GM13976 (cell line): ENCODE data around the gene MYCBP.

Source experiments
- DNase-seq: peaks from one replicate; pipeline ENCODE4 v3.0.0; 2012; ENCODE audit warnings: low spot score
- in situ Hi-C: fragments of 300-500 bp; cut with MboI; formaldehyde crosslinking; loops from one replicate; pipeline ENCODE4 v1.12.0; 2022; ENCODE audit warnings: low sequenced_read_pairs, mixed read lengths, inconsistent platforms; ENCODE audit not compliant: unreplicated experiment
- TF ChIP-seq, protein P1 (sequence below): IDR thresholded peaks from 2 replicates; pipeline ENCODE4 v1.5.1; 2012; ENCODE audit warnings: borderline replicate concordance, mild to moderate bottlenecking; ENCODE audit not compliant: insufficient read depth; ENCODE audit errors: extremely low read depth, missing control alignments, control extremely low read depth

Gene MYCBP

DNA sequence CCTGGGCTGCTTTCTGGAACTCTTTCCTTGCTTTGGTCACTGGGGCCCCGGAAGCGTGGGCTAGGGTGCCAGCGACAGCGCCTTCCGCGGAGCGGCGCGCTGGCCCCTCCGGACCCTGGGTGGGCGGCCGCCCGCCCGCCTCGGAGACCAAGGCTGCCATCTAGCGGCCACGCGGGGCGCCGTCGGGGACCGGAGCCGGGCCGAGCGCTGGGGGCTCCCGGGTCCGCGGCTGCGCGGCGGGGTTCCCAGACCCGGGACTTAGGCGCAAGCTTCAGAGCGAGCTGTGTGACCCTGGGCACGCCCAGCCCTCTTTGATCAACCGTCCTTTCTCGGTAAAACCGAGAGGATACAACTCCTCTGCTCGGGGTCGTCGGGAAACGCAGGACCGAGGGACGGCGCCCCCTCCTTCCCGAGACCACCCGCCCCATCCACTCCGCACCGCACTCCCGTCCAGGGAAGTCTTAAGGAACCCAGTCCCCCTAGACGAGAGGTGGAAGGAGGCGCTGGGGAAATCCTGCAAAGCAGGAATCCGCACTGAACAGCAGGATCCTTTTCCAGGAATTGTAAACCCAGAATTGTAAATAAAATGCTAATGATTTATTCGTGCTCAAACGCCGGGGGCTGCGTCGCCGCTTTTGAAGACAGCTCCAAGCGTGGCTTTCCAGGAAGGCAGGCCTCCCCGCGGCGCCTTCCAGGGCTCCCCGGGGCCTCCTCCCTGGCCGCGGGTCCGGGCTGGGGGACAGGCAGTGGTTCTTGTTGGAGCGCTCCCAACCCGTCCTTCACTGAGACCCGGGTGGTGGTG, 54.8 kb downstream of the MYCBP start:
- DNase-seq, result peak; percentile 83
- in situ Hi-C loops, result loop anchor here (25.0 kb wide), 2 partner anchors 206 to 781 kb away; partner anchors contain the start of gene POU3F1
- TF ChIP-seq, protein P1, sequence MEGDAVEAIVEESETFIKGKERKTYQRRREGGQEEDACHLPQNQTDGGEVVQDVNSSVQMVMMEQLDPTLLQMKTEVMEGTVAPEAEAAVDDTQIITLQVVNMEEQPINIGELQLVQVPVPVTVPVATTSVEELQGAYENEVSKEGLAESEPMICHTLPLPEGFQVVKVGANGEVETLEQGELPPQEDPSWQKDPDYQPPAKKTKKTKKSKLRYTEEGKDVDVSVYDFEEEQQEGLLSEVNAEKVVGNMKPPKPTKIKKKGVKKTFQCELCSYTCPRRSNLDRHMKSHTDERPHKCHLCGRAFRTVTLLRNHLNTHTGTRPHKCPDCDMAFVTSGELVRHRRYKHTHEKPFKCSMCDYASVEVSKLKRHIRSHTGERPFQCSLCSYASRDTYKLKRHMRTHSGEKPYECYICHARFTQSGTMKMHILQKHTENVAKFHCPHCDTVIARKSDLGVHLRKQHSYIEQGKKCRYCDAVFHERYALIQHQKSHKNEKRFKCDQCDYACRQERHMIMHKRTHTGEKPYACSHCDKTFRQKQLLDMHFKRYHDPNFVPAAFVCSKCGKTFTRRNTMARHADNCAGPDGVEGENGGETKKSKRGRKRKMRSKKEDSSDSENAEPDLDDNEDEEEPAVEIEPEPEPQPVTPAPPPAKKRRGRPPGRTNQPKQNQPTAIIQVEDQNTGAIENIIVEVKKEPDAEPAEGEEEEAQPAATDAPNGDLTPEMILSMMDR, result peak; percentile 85

DNA sequence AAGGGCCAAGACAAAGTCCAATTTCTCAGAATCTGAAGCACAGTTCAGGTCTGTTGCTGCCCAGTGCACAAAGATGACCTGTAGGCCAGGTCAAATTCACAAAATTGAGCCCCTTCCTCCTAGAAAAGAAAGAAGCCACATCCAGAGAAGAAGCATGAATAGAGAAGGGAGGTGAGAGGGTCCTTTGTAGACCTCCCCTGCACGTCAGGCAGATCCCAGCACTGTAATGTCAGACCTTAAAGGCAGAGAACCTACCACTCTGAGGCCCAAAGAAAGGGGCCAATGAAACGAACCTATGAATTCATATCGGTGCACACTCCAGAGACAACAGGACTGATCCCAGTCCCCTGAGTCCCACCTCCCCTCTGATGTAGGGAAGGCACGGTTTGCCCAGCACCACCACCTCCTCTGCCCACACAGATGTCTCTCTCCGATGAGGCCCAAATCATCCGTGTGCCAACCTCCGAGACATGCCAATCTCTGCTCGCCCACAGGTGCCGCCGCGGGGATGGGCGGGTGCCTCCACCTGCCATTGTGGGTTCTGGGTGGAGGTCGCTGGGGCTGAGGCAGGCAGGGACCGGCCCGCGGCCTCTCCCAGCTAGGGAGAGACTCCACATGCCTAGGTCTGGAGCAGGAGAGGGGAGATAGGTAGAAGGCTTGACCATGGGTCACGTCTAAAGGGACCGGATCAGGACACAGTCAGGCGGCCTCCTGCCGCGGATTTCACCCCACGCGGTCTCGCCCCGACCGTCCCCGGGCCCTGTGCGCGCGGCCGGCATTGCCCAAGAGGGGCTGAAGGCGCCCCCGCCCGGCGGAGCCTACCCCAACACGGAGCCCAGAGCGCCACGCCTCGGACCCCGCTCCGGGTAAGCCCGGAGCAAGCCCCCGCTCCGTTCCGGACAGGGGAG, 55.6 kb downstream of the MYCBP start:
- no peak for DNase-seq
- TF ChIP-seq, protein P1, result no peak
- in situ Hi-C loops, result loop anchor here (25.0 kb wide), 2 partner anchors 205 to 780 kb away; partner anchors contain the start of gene POU3F1

DNA sequence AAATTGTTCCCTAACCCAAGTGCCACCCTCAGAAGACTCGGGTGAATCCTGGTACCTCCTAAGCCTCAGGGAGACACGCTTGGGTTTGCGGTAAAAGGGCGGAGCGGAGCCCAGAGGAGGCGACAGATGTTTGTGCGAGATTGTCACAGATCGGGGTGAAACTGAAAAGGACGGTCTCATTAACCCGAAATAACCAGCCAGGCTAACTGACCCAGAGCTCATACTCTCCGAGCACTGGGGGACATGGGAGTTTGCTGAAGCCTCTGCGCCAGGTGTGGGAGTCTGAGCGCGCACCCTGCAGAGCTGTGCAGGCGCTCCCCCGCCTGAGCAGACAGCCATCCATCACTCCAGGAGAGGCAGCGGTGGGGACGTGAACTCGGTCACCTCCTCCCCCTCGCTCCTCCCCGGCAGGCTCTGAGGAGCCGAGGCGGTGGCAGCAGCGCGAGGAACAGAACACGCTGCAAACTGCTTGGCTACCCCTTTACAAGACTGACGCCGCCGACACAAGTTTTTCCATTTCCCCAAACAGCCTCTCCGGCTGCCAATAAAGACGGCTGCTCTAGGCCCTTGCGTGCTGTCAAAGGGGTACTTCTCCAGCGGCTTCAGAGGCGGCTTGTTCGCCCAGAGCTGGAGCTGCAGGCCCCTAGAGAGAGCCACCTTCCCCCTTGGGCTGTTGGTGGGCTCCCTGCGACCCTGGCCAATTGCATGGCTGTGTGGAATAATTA, 57.1 kb downstream of the MYCBP start:
- TF ChIP-seq, protein P1, result no peak
- in situ Hi-C loops, result loop anchor here (25.0 kb wide), 2 partner anchors 204 to 779 kb away; partner anchors contain the start of gene POU3F1
- DNase-seq, result peak; percentile 72

DNA sequence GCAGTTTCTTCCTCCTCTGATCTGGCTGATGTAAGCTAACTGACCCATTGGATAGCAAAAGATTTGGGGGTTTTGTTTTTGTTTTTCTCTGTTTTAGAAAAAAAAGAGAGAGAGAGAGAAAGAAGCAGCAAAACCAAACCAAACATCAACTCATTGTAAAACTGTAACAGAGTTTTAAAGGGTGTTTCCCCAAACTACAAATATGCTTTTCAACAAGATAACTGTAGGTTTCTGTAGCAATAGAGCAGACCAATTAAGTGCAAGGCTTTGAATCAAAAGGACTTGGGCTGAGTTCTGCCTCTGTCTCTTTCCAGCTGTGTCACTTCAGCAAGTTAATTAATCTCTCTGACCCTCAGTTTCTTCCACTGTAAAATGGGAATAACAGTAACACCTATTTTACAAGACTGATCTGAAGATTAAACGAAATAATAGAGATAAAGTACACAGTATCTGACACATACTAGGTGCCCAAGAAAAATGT, 58.1 kb downstream of the MYCBP start:
- in situ Hi-C loops, result loop anchor here (25.0 kb wide), 2 partner anchors 203 to 778 kb away; partner anchors contain the start of gene POU3F1
- TF ChIP-seq, protein P1, result no peak
- no peak for DNase-seq

DNA sequence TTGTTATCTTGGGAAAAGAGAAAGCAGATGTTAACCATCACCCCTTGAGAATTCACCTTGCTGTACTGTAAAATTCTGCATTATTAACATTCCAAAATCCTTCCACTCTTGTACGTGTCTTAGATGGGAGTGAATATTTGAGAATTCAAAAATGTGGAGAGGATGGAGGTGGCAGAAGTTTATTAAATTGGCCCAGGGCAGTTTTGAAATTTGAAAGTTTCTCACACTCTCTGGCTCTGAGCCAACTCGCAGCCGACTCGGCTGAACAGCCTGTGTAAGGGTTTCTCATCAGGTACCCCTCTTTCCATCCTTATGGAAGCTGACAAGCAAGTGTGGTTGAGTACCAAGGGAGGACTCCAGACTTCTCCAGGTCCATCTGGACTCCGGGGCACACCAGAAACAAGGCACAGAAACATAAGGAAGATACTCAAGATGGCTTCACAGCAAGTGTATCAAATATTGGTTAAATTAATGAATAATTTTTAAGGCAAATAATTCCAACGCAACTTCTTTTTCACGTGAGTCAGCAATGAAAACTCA, 58.6 kb downstream of the MYCBP start:
- no peak for DNase-seq
- TF ChIP-seq, protein P1, result no peak
- in situ Hi-C loops, result loop anchor here (25.0 kb wide), 2 partner anchors 202 to 777 kb away; partner anchors contain the start of gene POU3F1

DNA sequence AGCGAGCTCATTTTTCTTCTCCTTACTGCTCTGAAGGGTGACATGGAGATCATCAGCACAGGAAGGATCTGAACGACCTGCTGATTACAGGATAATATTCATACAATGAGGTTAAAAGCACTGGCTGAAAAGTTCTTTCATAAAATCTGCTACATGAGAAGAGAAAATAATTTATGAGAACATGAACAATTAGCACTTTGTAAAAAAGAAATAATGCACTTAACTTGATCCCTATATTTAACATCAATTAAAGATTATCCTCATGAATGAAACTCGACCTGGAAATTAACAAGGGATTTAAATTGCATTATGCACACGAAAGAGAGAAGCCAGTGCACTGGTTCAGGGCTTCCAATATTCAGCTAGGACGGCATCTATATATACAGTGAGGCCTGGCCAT, 60.2 kb downstream of the MYCBP start:
- in situ Hi-C loops, result loop anchor here (25.0 kb wide), 2 partner anchors 201 to 776 kb away; partner anchors contain the start of gene POU3F1
- TF ChIP-seq, protein P1, result no peak
- no peak for DNase-seq
